ENCODE measurements around the gene SLC39A11. TPM values are rescaled to one million over a fixed set of nuclear protein-coding genes. Genes with fewer than 3 reads are reported as not detected.

Gene SLC39A11
- total RNA-seq, 1 experiment from 2014 or later: 15.8 TPM

- Mint-ChIP-seq H3K4me3 (ENCODE audit: unreplicated experiment) (peak overlapping the region; percentile 24), H3K27me3 (ENCODE audit: insufficient read depth, unreplicated experiment) (no peaks in the 10 kb centered on the region), H3K27ac (ENCODE audit: low read depth, unreplicated experiment) (peak overlapping the region; percentile 92), H3K4me1 (ENCODE audit: insufficient read depth, unreplicated experiment) (peaks cover 42% of the 10 kb centered on the region), H3K9me3 (ENCODE audit: unreplicated experiment) (peaks cover 6% of the 10 kb centered on the region), H3K36me3 (ENCODE audit: insufficient read depth, unreplicated experiment) (no peaks in the 10 kb centered on the region)
- DNase-seq (ENCODE audit: unreplicated experiment): no peak
- ChIA-PET POLR2A (interaction anchor here (0.8 to 3.9 kb wide), 10 partner anchors 14 to 128 kb away, joined by 3 to 33 read pairs (median 6); no protein-coding TSS in a partner anchor), CTCF (interaction anchor here (0.5 to 1.0 kb wide), 4 partner anchors 19 to 290 kb away, joined by 3 read pairs; no protein-coding TSS in a partner anchor)
- intact Hi-C loops (cut with micrococcal nuclease): loop anchor here (5.0 kb wide), 1 partner anchor 707 kb away; no protein-coding TSS in a partner anchor
- TF ChIP-seq, protein P1, sequence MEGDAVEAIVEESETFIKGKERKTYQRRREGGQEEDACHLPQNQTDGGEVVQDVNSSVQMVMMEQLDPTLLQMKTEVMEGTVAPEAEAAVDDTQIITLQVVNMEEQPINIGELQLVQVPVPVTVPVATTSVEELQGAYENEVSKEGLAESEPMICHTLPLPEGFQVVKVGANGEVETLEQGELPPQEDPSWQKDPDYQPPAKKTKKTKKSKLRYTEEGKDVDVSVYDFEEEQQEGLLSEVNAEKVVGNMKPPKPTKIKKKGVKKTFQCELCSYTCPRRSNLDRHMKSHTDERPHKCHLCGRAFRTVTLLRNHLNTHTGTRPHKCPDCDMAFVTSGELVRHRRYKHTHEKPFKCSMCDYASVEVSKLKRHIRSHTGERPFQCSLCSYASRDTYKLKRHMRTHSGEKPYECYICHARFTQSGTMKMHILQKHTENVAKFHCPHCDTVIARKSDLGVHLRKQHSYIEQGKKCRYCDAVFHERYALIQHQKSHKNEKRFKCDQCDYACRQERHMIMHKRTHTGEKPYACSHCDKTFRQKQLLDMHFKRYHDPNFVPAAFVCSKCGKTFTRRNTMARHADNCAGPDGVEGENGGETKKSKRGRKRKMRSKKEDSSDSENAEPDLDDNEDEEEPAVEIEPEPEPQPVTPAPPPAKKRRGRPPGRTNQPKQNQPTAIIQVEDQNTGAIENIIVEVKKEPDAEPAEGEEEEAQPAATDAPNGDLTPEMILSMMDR (IDR thresholded peaks at IDR 0.05; ENCODE audit: unreplicated experiment): no peak
- no TSS peak for BruUV-seq (replicated peaks)
Measured at GRCh38 chr17:72684405-72685020, 408.0 kb downstream of the SLC39A11 start.

GRCh38 chr17:72683506-72684404 is 408.7 kb downstream of the SLC39A11 start:
- H3K36me3 Mint-ChIP-seq (ENCODE audit: insufficient read depth, unreplicated experiment): no peaks in the 10 kb centered on the region
- peak overlapping the region; percentile 24 for H3K4me3 Mint-ChIP-seq (ENCODE audit: unreplicated experiment)
- peak; percentile 98 for DNase-seq (ENCODE audit: unreplicated experiment)
- peaks cover 6% of the 10 kb centered on the region for H3K9me3 Mint-ChIP-seq (ENCODE audit: unreplicated experiment)
- intact Hi-C loops (cut with micrococcal nuclease): loop anchor here (5.0 kb wide), 1 partner anchor 706 kb away; no protein-coding TSS in a partner anchor
- ChIA-PET CTCF (interaction anchor here (0.5 to 1.8 kb wide), 6 partner anchors 13 to 123 kb away, joined by 3 to 5 read pairs (median 3); no protein-coding TSS in a partner anchor), POLR2A (interaction anchor here (0.8 to 3.9 kb wide), 12 partner anchors 12 to 127 kb away, joined by 3 to 33 read pairs (median 5); no protein-coding TSS in a partner anchor)
- H3K27ac Mint-ChIP-seq (ENCODE audit: low read depth, unreplicated experiment): peak overlapping the region; percentile 92
- TF ChIP-seq, protein P1 (IDR thresholded peaks at IDR 0.05; ENCODE audit: unreplicated experiment): no peak
- no TSS peak for BruUV-seq (replicated peaks)
- no peaks in the 10 kb centered on the region for H3K27me3 Mint-ChIP-seq (ENCODE audit: insufficient read depth, unreplicated experiment)
- H3K4me1 Mint-ChIP-seq (ENCODE audit: insufficient read depth, unreplicated experiment): peaks cover 42% of the 10 kb centered on the region

DNA sequence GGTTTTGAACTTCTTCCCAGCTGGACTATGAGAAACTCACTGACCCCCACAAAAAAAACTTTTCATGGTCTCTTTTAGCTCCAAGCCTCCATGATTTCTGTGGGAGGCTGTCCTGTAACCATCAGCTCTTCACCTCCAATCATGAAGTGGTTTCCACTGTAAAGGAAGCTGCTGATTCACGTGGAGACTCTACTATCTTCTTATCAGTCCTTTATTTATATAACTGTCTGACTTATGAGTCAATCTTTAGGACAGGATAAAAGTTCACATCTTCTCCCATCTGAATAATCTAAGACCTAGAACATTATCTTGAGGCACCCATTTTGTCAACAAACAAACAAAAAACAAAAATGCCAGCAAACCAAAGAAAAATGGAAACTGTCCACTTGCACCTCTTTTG is 409.9 kb downstream of the SLC39A11 start:
- BruUV-seq (replicated peaks): no TSS peak
- Mint-ChIP-seq H3K4me3 (ENCODE audit: unreplicated experiment) (no peak overlapping the region), H3K4me1 (ENCODE audit: insufficient read depth, unreplicated experiment) (peaks cover 42% of the 10 kb centered on the region), H3K27me3 (ENCODE audit: insufficient read depth, unreplicated experiment) (no peaks in the 10 kb centered on the region), H3K9me3 (ENCODE audit: unreplicated experiment) (peaks cover 6% of the 10 kb centered on the region), H3K27ac (ENCODE audit: low read depth, unreplicated experiment) (peak overlapping the region; percentile 92), H3K36me3 (ENCODE audit: insufficient read depth, unreplicated experiment) (no peaks in the 10 kb centered on the region)
- intact Hi-C loops (cut with micrococcal nuclease): loop anchor here (5.0 kb wide), 1 partner anchor 705 kb away; no protein-coding TSS in a partner anchor
- POLR2A ChIA-PET: interaction anchor here (0.6 to 3.9 kb wide), 6 partner anchors 16 to 94 kb away, joined by 3 to 33 read pairs (median 5); no protein-coding TSS in a partner anchor
- no peak for DNase-seq (ENCODE audit: unreplicated experiment)
- TF ChIP-seq, protein P1 (IDR thresholded peaks at IDR 0.05; ENCODE audit: unreplicated experiment): no peak
- CTCF ChIA-PET: interaction anchor here (0.7 to 1.8 kb wide), 4 partner anchors 9 to 474 kb away, joined by 3 to 5 read pairs (median 4); no protein-coding TSS in a partner anchor
